Uterus (tissue), 2 donors: Measurements from ENCODE around the gene VWA8.

Experiments used
- CTCF ChIP-seq, 4 experiments: fragments of 200-600 bp in 2 of 4; fragments of 450-650 bp in 2 of 4; sonication (generic) in 2 of 4; IDR thresholded peaks; one replicate each; pipeline ENCODE4 v1.5.1; 2016 to 2019; ENCODE audit warnings: antibody characterized with exemption in 4 of 4, mild to moderate bottlenecking in 2 of 4, moderate library complexity in 1 of 4
- POLR2A ChIP-seq, 2 donors: fragments of 450-650 bp; IDR thresholded peaks; one replicate each; pipeline ENCODE4 v1.6.1; 2016; ENCODE audit warnings: antibody characterized with exemption in 2 of 2, mild to moderate bottlenecking in 1 of 2, moderate library complexity in 1 of 2

- TF ChIP-seq CTCF (IDR thresholded peaks at IDR 0.05) (peak; percentile 75 to 95 (median 86)), POLR2A (IDR thresholded peaks at IDR 0.05) (no peak)
Measured at GRCh38 chr13:41668130-41668757, 292.7 kb downstream of the VWA8 start.
